Transverse colon (tissue), 4 donors: ENCODE data around the gene TMEM44. TPM values are rescaled to one million over a fixed set of nuclear protein-coding genes. Genes with fewer than 3 reads are reported as not detected.
A peak's percentile ranks its signal among the peaks of the same experiment; 100 is the strongest.

Experiments
- DNase-seq: peaks from one replicate; pipeline ENCODE4 v3.0.0-alpha.2; 2019
- H3K27ac ChIP-seq, 4 donors: fragments of 200-600 bp; sonication (generic); 2 replicates each; pipeline ENCODE4 v1.5.1; 2016 to 2018; ENCODE audit warnings: inconsistent platforms in 4 of 4
- H3K27me3 ChIP-seq: fragments of 200-600 bp; sonication (generic); 2 replicates; pipeline ENCODE4 v1.5.1; 2017; ENCODE audit warnings: inconsistent platforms
- H3K36me3 ChIP-seq, 4 donors: fragments of 200-600 bp; sonication (generic); 2 replicates each; pipeline ENCODE4 v1.5.1; 2017 to 2019; ENCODE audit warnings: inconsistent platforms in 4 of 4
- H3K4me1 ChIP-seq, 4 donors: fragments of 200-600 bp; sonication (generic); 2 replicates each; pipeline ENCODE4 v1.5.1; 2017 to 2020; ENCODE audit warnings: inconsistent platforms in 4 of 4
- H3K4me3 ChIP-seq, 4 donors: fragments of 200-600 bp; sonication (generic); 1 replicate in 1 of 4; 2 replicates in 3 of 4; pipeline versions ENCODE4 v1.5.1 to v1.6.1; 2017 to 2019; ENCODE audit warnings: inconsistent platforms in 4 of 4
- H3K9me3 ChIP-seq, 2 donors: fragments of 200-600 bp; sonication (generic); 2 replicates each; pipeline ENCODE4 v1.5.1; 2017 to 2019; ENCODE audit warnings: inconsistent platforms in 2 of 2
- CTCF ChIP-seq, 5 experiments: fragments of 200-600 bp in 3 of 5; fragments of 450-650 bp in 2 of 5; sonication (generic) in 3 of 5; IDR thresholded peaks; 1 replicate in 2 of 5; 2 replicates in 3 of 5; pipeline ENCODE4 v1.5.1; 2016 to 2017; ENCODE audit warnings: antibody characterized with exemption in 5 of 5, inconsistent platforms in 3 of 5, mild to moderate bottlenecking in 2 of 5, moderate library complexity in 1 of 5
- EP300 ChIP-seq: sonication (generic); formaldehyde crosslinking; IDR thresholded peaks from one replicate; pipeline ENCODE4 v1.6.1; 2017; ENCODE audit warnings: antibody characterized with exemption, low read depth
- POLR2A ChIP-seq: fragments of 450-650 bp; IDR thresholded peaks from one replicate; pipeline ENCODE4 v1.6.1; 2016; ENCODE audit warnings: antibody characterized with exemption, mild to moderate bottlenecking, moderate library complexity
- POLR2AphosphoS5 ChIP-seq, 3 donors: sonication (generic); formaldehyde crosslinking; IDR thresholded peaks; one replicate each; pipeline ENCODE4 v1.6.1; 2016; ENCODE audit warnings: antibody characterized with exemption in 3 of 3
- WGBS, 2 donors: methylation state at CpG; one replicate each; pipeline ENCODE4 v1.1.5; 2018; ENCODE audit warnings: low coverage in 1 of 2; 5-methylcytosine and 5-hydroxymethylcytosine counted together
- in situ Hi-C, 4 donors: fragments of 200-750 bp; cut with MboI; loops; one replicate each; pipeline versions ENCODE4 v1.15.0 to v1.15.1; 2017; ENCODE audit warnings: low sequenced_read_pairs in 3 of 4, low pct_ligation_motif_present in 1 of 4, low pct_unique_long_range_greater_than_20kb in 1 of 4
- intact Hi-C: fragments of 100-400 bp; cut with DNase I; formaldehyde crosslinking; loops from one replicate; pipeline ENCODE4 v1.15.1; 2023; ENCODE audit warnings: low total_unique reads
- total RNA-seq, 4 donors: library from RNA; depleted of rRNA; stranded (reverse); fragments of >200 nt; gene quantifications; one replicate each; pipeline ENCODE4 v1.1.0, GENCODE V29; 2016

Gene TMEM44
- total RNA-seq, 4 donors from 2014 or later: 52.0 to 101 (median 58.8) TPM

- WGBS, 2 donors: 76 to 84% methylated on average over 4 to 25 of the region's 25 CpGs
- no peak for DNase-seq
- H3K27ac ChIP-seq: no peak overlapping the region
- H3K4me1 ChIP-seq: peaks cover 0 to 5% (median 2%) of the 10 kb centered on the region in 4 donors
- no peaks in the 10 kb centered on the region for H3K36me3 ChIP-seq
- no peak overlapping the region for H3K4me3 ChIP-seq
- H3K27me3 ChIP-seq: no peaks in the 10 kb centered on the region
- intact Hi-C loops (loop anchor here (5.0 kb wide), 1 partner anchor 127 kb away; no protein-coding TSS in a partner anchor), in situ Hi-C loops (no loop called here)
- no peak for TF ChIP-seq POLR2A
- no peak for TF ChIP-seq CTCF (IDR thresholded peaks at IDR 0.05)
- no peak for TF ChIP-seq EP300
- no peak for TF ChIP-seq POLR2AphosphoS5 (IDR thresholded peaks at IDR 0.05)
- H3K9me3 ChIP-seq: no peaks in the 10 kb centered on the region
These were observed 34.3 kb downstream of the TMEM44 start for GRCh38 chr3:194598771-194599557.

- no peaks in the 10 kb centered on the region for H3K9me3 ChIP-seq
- DNase-seq: no peak
- 84 to 87% methylated on average over 4 to 5 of the region's 5 CpGs for WGBS, 2 donors
- TF ChIP-seq CTCF (IDR thresholded peaks at IDR 0.05): no peak
- TF ChIP-seq POLR2A: no peak
- TF ChIP-seq POLR2AphosphoS5 (IDR thresholded peaks at IDR 0.05): no peak
- TF ChIP-seq EP300: no peak
- H3K27me3 ChIP-seq: no peaks in the 10 kb centered on the region
- intact Hi-C loops: loop anchor here (5.0 kb wide), 1 partner anchor 125 kb away; no protein-coding TSS in a partner anchor
- in situ Hi-C loops: no loop called here
- H3K4me3 ChIP-seq: no peak overlapping the region
- H3K4me1 ChIP-seq: peaks cover 0 to 14% (median 3%) of the 10 kb centered on the region in 4 donors
- no peaks in the 10 kb centered on the region for H3K36me3 ChIP-seq
- H3K27ac ChIP-seq: no peak overlapping the region
These were observed 36.3 kb downstream of the TMEM44 start for GRCh38 chr3:194596906-194597305.

- intact Hi-C loops: no loop called here
These were observed 40.1 kb downstream of the TMEM44 start for GRCh38 chr3:194592798-194593752.

More at GRCh38 chr3:194592798-194593752, 40.1 kb downstream of the TMEM44 start:
- no peaks in the 10 kb centered on the region for H3K9me3 ChIP-seq
- WGBS, 2 donors: 69% methylated on average over 6 to 10 of the region's 10 CpGs
- peak; percentile 26 to 37 (median 28) for TF ChIP-seq POLR2AphosphoS5 (IDR thresholded peaks at IDR 0.05)
- TF ChIP-seq CTCF (IDR thresholded peaks at IDR 0.05): no peak
- H3K27me3 ChIP-seq: no peaks in the 10 kb centered on the region
- H3K36me3 ChIP-seq: no peaks in the 10 kb centered on the region
- peaks cover 0 to 14% (median 3%) of the 10 kb centered on the region in 4 donors for H3K4me1 ChIP-seq
- in situ Hi-C loops: no loop called here
- no peak overlapping the region for H3K4me3 ChIP-seq
- no peak for DNase-seq
- H3K27ac ChIP-seq: peak overlapping the region in 1 of 4 donors; percentile 37
